Panc1 (cell line): ENCODE measurements around the gene EFNA2. TPM values are rescaled to one million over a fixed set of nuclear protein-coding genes. Genes with fewer than 3 reads are reported as not detected.

ENCODE experiments used
- ATAC-seq: fragments of 200-7000 bp; cut with Tn5 transposase; 2 replicates; pipeline ENCODE4 v1.9.1; 2020; ENCODE audit warnings: mild to moderate bottlenecking, moderate library complexity
- BruUV-seq: library from RNA; stranded (reverse); fragments of 400-500 nt; replicated peaks from 2 replicates; lab custom pipeline; 2021; lab: Mats Ljungman, UMichigan
- CTCF ChIA-PET: fragments of 300-600 bp; sonication (Branson Sonifier 250); formaldehyde crosslinking; loops from one replicate; lab custom pipeline; 2022; ENCODE audit warnings: antibody characterized with exemption; lab: Charles Lee
- POLR2A ChIA-PET: fragments of 300-600 bp; sonication (Branson Sonifier 250); formaldehyde crosslinking; loops from one replicate; lab custom pipeline; 2022; ENCODE audit warnings: antibody characterized with exemption; lab: Charles Lee
- DNase-seq: peaks from one replicate; pipeline ENCODE4 v3.0.0-alpha.2; 2010; ENCODE audit warnings: low read depth, low spot score
- H3K27ac ChIP-seq: 2 replicates; pipeline ENCODE4 v1.5.1; 2011; ENCODE audit warnings: mild to moderate bottlenecking, low read length, inconsistent platforms
- H3K27me3 ChIP-seq: fragments of 200-500 bp; sonication (Bioruptor generic); 2 replicates; pipeline ENCODE4 v1.6.0; 2014; ENCODE audit warnings: low read length, inconsistent platforms; ENCODE audit not compliant: control insufficient read depth, insufficient read depth
- H3K36me3 ChIP-seq: fragments of 200-500 bp; sonication (Bioruptor generic); 2 replicates; pipeline ENCODE4 v1.5.1; 2014; ENCODE audit warnings: inconsistent platforms, mild to moderate bottlenecking, low read length, moderate library complexity; ENCODE audit not compliant: control insufficient read depth, insufficient read depth
- H3K4me1 ChIP-seq: 2 replicates; pipeline ENCODE4 v1.5.1; 2011; ENCODE audit warnings: inconsistent platforms, mild to moderate bottlenecking, low read length, moderate library complexity; ENCODE audit not compliant: control insufficient read depth, insufficient read depth
- H3K4me3 ChIP-seq, 2 experiments: 2 replicates each; pipeline ENCODE4 v1.5.1; 2011 to 2012; ENCODE audit warnings: low read depth in 2 of 2, low read length in 2 of 2, mild to moderate bottlenecking in 2 of 2, inconsistent platforms in 1 of 2, moderate library complexity in 1 of 2
- H3K9me3 ChIP-seq: fragments of 200-500 bp; sonication (Bioruptor generic); 2 replicates; pipeline ENCODE4 v1.5.1; 2014; ENCODE audit warnings: low read depth, mild to moderate bottlenecking, inconsistent platforms, low read length, moderate library complexity; ENCODE audit not compliant: control insufficient read depth, insufficient read depth
- CTCF ChIP-seq: fragments of 450-650 bp; IDR thresholded peaks from 2 replicates; pipeline ENCODE4 v1.5.1; 2017; ENCODE audit warnings: mild to moderate bottlenecking
- POLR2AphosphoS5 ChIP-seq: IDR thresholded peaks from 2 replicates; pipeline ENCODE4 v1.6.1; 2012; ENCODE audit warnings: mild to moderate bottlenecking, low read depth, low read length, moderate library complexity
- REST ChIP-seq, 2 experiments: IDR thresholded peaks; 2 replicates each; pipeline ENCODE4 v1.6.1; 2011 to 2012; ENCODE audit warnings: low read depth in 2 of 2, control low read depth in 1 of 2, low read length in 1 of 2, mild to moderate bottlenecking in 1 of 2, moderate library complexity in 1 of 2; ENCODE audit not compliant: insufficient read depth in 1 of 2
- SIN3A ChIP-seq: IDR thresholded peaks from 2 replicates; pipeline ENCODE4 v1.6.1; 2012; ENCODE audit warnings: low read depth, mild to moderate bottlenecking, low read length, moderate library complexity, borderline replicate concordance; ENCODE audit not compliant: insufficient read depth
- TCF7L2 ChIP-seq: IDR thresholded peaks from 2 replicates; pipeline ENCODE4 v1.6.1; 2011; ENCODE audit warnings: mild to moderate bottlenecking, low read depth, low read length, inconsistent platforms
- in situ Hi-C: cut with HindIII; loops from 2 replicates; pipeline ENCODE4 v1.10.0; 2016; ENCODE audit warnings: low sequenced_read_pairs, low pct_unique_long_range_greater_than_20kb
- intact Hi-C: fragments of 100-400 bp; cut with micrococcal nuclease; formaldehyde crosslinking; loops from one replicate; pipeline ENCODE4 v1.10.0; 2022; ENCODE audit not compliant: unreplicated experiment
- total RNA-seq: library from RNA; stranded (reverse); gene quantifications from one replicate; pipeline ENCODE4 v1.2.1, GENCODE V29; 2021; ENCODE audit not compliant: unreplicated experiment

EFNA2 gene
- total RNA-seq, 1 experiment from 2014 or later: 7.8 TPM

GRCh38 chr19:1261538-1261797 is 24.2 kb upstream of the EFNA2 start:
- Histone ChIP-seq H3K36me3 (no peaks in the 10 kb centered on the region; the same call in 1 of the 2 replicates), H3K9me3 (no peaks in the 10 kb centered on the region), H3K4me1 (peaks cover 66% of the 10 kb centered on the region), H3K27ac (peak overlapping the region; percentile 95), H3K27me3 (no peaks in the 10 kb centered on the region), H3K4me3 (peak overlapping the region; percentile 60 to 70)
- no peak for TF ChIP-seq REST (IDR thresholded peaks at IDR 0.05; ENCODE audit: insufficient read depth in 1 of 2, low read depth in 2 of 2, low read length in 1 of 2)
- no peak for TF ChIP-seq TCF7L2
- no peak for TF ChIP-seq POLR2AphosphoS5
- TF ChIP-seq SIN3A: no peak
- TF ChIP-seq CTCF: no peak
- intact Hi-C loops (no loop called here), in situ Hi-C loops (no loop called here)
- no peak for DNase-seq
- CTCF ChIA-PET: interaction anchor here (1.3 kb wide), 1 partner anchor 17 kb away, joined by 4 read pairs; no protein-coding TSS in a partner anchor
- BruUV-seq: no TSS peak
- POLR2A ChIA-PET: no interaction called here
- ATAC-seq: no peak

- H3K27me3 ChIP-seq: no peaks in the 10 kb centered on the region
- in situ Hi-C loops: no loop called here
- DNase-seq (no peak), ATAC-seq (0 out of 2 replicates have a peak, but pooled peaks have one; percentile 2)
- intact Hi-C loops: no loop called here
- H3K4me3 ChIP-seq: peak overlapping the region; percentile 60 to 70
- POLR2A ChIA-PET: interaction anchor here (0.5 to 0.6 kb wide), 2 partner anchors 183 to 638 kb away, joined by 3 to 6 read pairs; no protein-coding TSS in a partner anchor
- no TSS peak for BruUV-seq
- CTCF ChIA-PET: interaction anchor here (1.3 kb wide), 1 partner anchor 18 kb away, joined by 4 read pairs; no protein-coding TSS in a partner anchor
- H3K27ac ChIP-seq: peak overlapping the region; percentile 95
- H3K9me3 ChIP-seq: no peaks in the 10 kb centered on the region
- no peaks in the 10 kb centered on the region; the same call in 1 of the 2 replicates for H3K36me3 ChIP-seq
- TF ChIP-seq POLR2AphosphoS5 (peak; percentile 61), REST (IDR thresholded peaks at IDR 0.05; ENCODE audit: insufficient read depth in 1 of 2, low read depth in 2 of 2, low read length in 1 of 2) (no peak)
- peaks cover 63% of the 10 kb centered on the region for H3K4me1 ChIP-seq
These were observed 23.7 kb upstream of the EFNA2 start for GRCh38 chr19:1261798-1262622.
